Natural killer cell (primary cell): ENCODE data around the gene KCNS1. TPM values are rescaled to one million over a fixed set of nuclear protein-coding genes. Genes with fewer than 3 reads are reported as not detected.
A peak's percentile ranks its signal among the peaks of the same experiment; 100 is the strongest.

ENCODE experiments used
- ATAC-seq, 3 donors: fragments of 150-1000 bp in 2 of 3; fragments of 200-7000 bp in 1 of 3; cut with Tn5 transposase; 1 replicate in 1 of 3; 2 replicates in 2 of 3; pipeline ENCODE4 v1.10.0; 2021; ENCODE audit warnings: mild to moderate bottlenecking in 2 of 3, moderate library complexity in 2 of 3
- DNase-seq, 2 donors: peaks; one replicate each; pipeline versions ENCODE4 v3.0.0 to v3.0.0-alpha.2; 2013 to 2021; ENCODE audit warnings: mixed read lengths in 1 of 2
- H3K27ac ChIP-seq: one replicate; pipeline ENCODE4 v1.5.1; 2013; ENCODE audit warnings: mild to moderate bottlenecking, low read length
- H3K27me3 ChIP-seq: one replicate; pipeline ENCODE4 v1.6.1; 2013; ENCODE audit warnings: low read length; ENCODE audit not compliant: control insufficient read depth, insufficient read depth
- H3K36me3 ChIP-seq: one replicate; pipeline ENCODE4 v1.6.1; 2013; ENCODE audit warnings: low read length; ENCODE audit not compliant: control insufficient read depth, insufficient read depth
- H3K4me1 ChIP-seq: one replicate; pipeline ENCODE4 v1.6.1; 2013; ENCODE audit warnings: low read length; ENCODE audit not compliant: control insufficient read depth, insufficient read depth
- H3K4me3 ChIP-seq: one replicate; pipeline ENCODE4 v1.5.1; 2013; ENCODE audit warnings: low read length
- H3K9me3 ChIP-seq: one replicate; pipeline ENCODE4 v1.6.1; 2013; ENCODE audit warnings: low read length; ENCODE audit not compliant: control insufficient read depth, insufficient read depth
- H3K27ac Mint-ChIP-seq, 2 donors: one replicate each; pipeline ENCODE4 v1.8.0; 2022; ENCODE audit warnings: mild to moderate bottlenecking in 2 of 2, mixed read lengths in 2 of 2, moderate library complexity in 1 of 2
- H3K27me3 Mint-ChIP-seq, 2 donors: one replicate each; pipeline ENCODE4 v1.8.0; 2022; ENCODE audit warnings: low read depth in 2 of 2, mixed read lengths in 2 of 2
- H3K36me3 Mint-ChIP-seq: one replicate; pipeline ENCODE4 v1.8.0; 2022; ENCODE audit warnings: mixed read lengths
- H3K4me1 Mint-ChIP-seq, 2 donors: one replicate each; pipeline ENCODE4 v1.8.0; 2022; ENCODE audit warnings: mixed read lengths in 2 of 2
- H3K4me3 Mint-ChIP-seq: one replicate; pipeline ENCODE4 v1.8.0; 2022; ENCODE audit warnings: mild to moderate bottlenecking, moderate library complexity, mixed read lengths
- H3K9me3 Mint-ChIP-seq, 2 donors: one replicate each; pipeline ENCODE4 v1.8.0; 2022; ENCODE audit warnings: mixed read lengths in 2 of 2
- CTCF ChIP-seq: fragments of 200-600 bp; IDR thresholded peaks from one replicate; pipeline ENCODE4 v1.8.0; 2022; ENCODE audit warnings: antibody characterized with exemption
- WGBS: methylation state at CpG from one replicate; pipeline ENCODE4 v1.1.7; 2013; ENCODE audit warnings: missing lambda C conversion rate; ENCODE audit not compliant: insufficient coverage; 5-methylcytosine and 5-hydroxymethylcytosine counted together
- intact Hi-C: fragments of 100-400 bp; cut with micrococcal nuclease; formaldehyde crosslinking; loops from one replicate; pipeline ENCODE4 v1.14.2; 2022
- total RNA-seq, 4 donors: library from RNA; stranded (reverse); fragments of 120-200 nt in 1 of 4; gene quantifications; one replicate each; pipeline versions ENCODE4 v1.2.3 to v1.2.4, GENCODE V29; 2013 to 2022

The KCNS1 gene
- total RNA-seq, 3 donors from 2014 or later (not counting 1 experiment from before 2014, with no cell fraction given), result not detected

GRCh38 chr20:45052698-45053429, 48.1 kb downstream of the KCNS1 start:
- no peak for TF ChIP-seq CTCF
- intact Hi-C loops, result no loop called here
- Mint-ChIP-seq H3K4me1 (peaks cover 83 to 84% of the 10 kb centered on the region in 2 donors), H3K27ac (peak overlapping the region; percentile 83 to 84), H3K36me3 (peaks cover 18% of the 10 kb centered on the region), H3K9me3 (no peaks in the 10 kb centered on the region), H3K4me3 (peak overlapping the region; percentile 74), H3K27me3 (no peaks in the 10 kb centered on the region)
- Histone ChIP-seq H3K4me1 (peaks cover 29% of the 10 kb centered on the region), H3K27me3 (no peaks in the 10 kb centered on the region), H3K4me3 (no peak overlapping the region), H3K9me3 (no peaks in the 10 kb centered on the region), H3K36me3 (peaks cover 44% of the 10 kb centered on the region), H3K27ac (peak overlapping the region; percentile 40)
- peak in 1 of 2 donors; percentile 58 for DNase-seq
- ATAC-seq, result peak; percentile 69 to 81 (median 75)
- 40% methylated on average over 6 of the region's 7 CpGs for WGBS

GRCh38 chr20:45051204-45052060, 49.5 kb downstream of the KCNS1 start:
- Mint-ChIP-seq H3K4me1 (peaks cover 79 to 84% of the 10 kb centered on the region in 2 donors), H3K27ac (peak overlapping the region; percentile 83 to 84), H3K27me3 (no peaks in the 10 kb centered on the region), H3K36me3 (peaks cover 9% of the 10 kb centered on the region), H3K4me3 (peak overlapping the region; percentile 75), H3K9me3 (no peaks in the 10 kb centered on the region)
- no peak for TF ChIP-seq CTCF
- H3K4me3 ChIP-seq, result no peak overlapping the region
- H3K36me3 ChIP-seq, result peaks cover 35% of the 10 kb centered on the region
- intact Hi-C loops, result no loop called here
- peaks cover 29% of the 10 kb centered on the region for H3K4me1 ChIP-seq
- peak overlapping the region; percentile 55 for H3K27ac ChIP-seq
- no peaks in the 10 kb centered on the region for H3K27me3 ChIP-seq
- 46% methylated on average over 3 of the region's 3 CpGs for whole genome bisulfite sequencing
- peak in 1 of 3 donors; percentile 51 for ATAC-seq
- H3K9me3 ChIP-seq, result no peaks in the 10 kb centered on the region
- peak in 1 of 2 donors; percentile 31 for DNase-seq

GRCh38 chr20:45049904-45050471, 50.9 kb downstream of the KCNS1 start:
- Mint-ChIP-seq H3K27me3 (no peaks in the 10 kb centered on the region), H3K27ac (peak overlapping the region; percentile 72 to 96), H3K36me3 (peaks cover 2% of the 10 kb centered on the region), H3K9me3 (no peaks in the 10 kb centered on the region), H3K4me1 (peaks cover 65 to 76% of the 10 kb centered on the region in 2 donors), H3K4me3 (peak overlapping the region; percentile 75)
- intact Hi-C loops, result no loop called here
- H3K4me1 ChIP-seq, result peaks cover 29% of the 10 kb centered on the region
- ATAC-seq (peak in 2 of 3 donors; percentile 32 to 54), DNase-seq (peak in 1 of 2 donors; percentile 20)
- no peak overlapping the region for H3K4me3 ChIP-seq
- no peak for TF ChIP-seq CTCF
- 29% methylated on average over 4 of the region's 5 CpGs for WGBS
- no peaks in the 10 kb centered on the region for H3K27me3 ChIP-seq
- H3K36me3 ChIP-seq, result peaks cover 28% of the 10 kb centered on the region
- peak overlapping the region; percentile 48 for H3K27ac ChIP-seq
- H3K9me3 ChIP-seq, result no peaks in the 10 kb centered on the region
